HG02870 (cell line): ENCODE data around the gene PHF8.

Experiments used
- ATAC-seq: cut with Tn5 transposase; IDR thresholded peaks from one replicate; pipeline ENCODE4 v1.9.1; 2021; ENCODE audit warnings: mild to moderate bottlenecking, moderate library complexity; ENCODE audit not compliant: unreplicated experiment

Gene PHF8

DNA sequence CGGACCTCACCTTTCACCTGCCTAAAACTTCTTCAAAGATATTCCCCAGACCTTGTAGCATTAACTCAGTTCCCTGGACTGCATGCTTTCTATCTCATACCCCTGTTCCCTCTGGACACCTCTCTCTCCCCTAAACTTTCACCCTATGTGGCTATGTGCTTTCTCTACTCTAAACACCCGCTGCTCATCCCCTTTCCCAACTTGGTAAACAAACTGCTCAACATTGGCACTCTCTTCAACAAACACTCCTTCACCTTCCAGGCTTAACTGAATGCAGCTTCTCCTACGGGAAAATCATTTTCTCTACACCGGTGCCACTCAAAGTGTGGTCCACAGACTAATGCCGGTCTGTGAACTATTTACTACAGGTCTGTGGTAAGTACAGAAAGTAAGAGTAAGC is 19.9 kb downstream of the PHF8 start:
- no peak for ATAC-seq

- no peak for ATAC-seq
Observed at GRCh38 chrX:54012830-54013500, 31.3 kb downstream of the PHF8 start.

GRCh38 chrX:54007682-54008081 is 36.6 kb downstream of the PHF8 start:
- ATAC-seq: no peak

DNA sequence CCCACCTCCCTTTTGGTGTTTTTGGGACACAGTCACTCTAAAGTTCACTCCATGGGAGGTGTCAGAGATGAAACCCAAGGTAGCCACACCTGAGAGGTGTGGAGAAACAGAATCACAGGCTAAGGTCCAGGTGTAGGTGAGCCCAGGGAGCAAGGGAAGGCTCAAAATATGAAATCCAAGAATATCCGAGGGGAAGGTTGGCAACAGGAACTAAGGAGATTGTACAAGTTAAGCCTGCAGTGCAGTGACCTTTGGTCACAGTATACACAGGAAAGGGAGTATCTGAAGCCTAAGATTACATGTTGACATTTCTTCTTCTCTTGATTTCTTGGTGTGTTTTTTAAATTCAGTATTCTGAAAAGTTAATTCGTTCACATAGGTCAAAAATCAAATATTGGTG is 46.5 kb downstream of the PHF8 start:
- no peak for ATAC-seq

DNA sequence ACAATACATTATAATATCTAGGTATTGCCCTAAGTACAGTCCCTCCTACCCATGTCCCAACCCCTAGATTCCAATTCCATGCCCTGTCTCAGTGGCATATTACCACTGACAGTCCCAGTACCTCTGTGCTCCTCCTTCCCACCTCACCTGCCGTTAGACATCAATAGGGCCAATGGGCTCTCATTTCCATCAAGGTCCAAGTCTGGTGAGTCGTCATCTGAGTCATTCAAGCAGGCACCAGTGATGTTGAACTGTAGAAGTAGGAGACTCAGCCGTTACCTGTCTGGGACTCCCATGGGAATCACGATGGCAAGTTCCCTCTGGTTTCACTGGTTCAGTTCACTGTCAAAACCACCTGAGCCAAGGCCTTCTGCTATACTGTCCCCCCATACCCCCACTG is 51.7 kb downstream of the PHF8 start:
- no peak for ATAC-seq

DNA sequence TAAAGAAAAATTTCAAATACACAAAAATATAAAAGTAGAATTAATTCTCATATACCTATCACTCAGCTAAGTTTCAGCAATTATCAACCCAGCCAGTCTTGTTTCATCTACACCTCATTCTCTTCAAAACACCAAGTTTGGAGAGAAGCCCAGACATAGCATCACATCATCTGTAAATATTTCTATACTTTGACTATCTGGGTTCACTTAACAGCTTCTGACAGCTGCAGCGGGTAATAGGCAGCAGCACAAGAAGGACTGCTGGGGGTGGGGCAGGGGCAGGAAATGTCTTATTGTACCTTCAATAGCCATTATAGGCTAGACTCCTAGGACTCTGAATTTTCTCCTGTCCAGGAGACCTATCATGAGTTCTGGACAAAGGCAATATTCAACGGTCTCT is 54.1 kb downstream of the PHF8 start:
- no peak for ATAC-seq

DNA sequence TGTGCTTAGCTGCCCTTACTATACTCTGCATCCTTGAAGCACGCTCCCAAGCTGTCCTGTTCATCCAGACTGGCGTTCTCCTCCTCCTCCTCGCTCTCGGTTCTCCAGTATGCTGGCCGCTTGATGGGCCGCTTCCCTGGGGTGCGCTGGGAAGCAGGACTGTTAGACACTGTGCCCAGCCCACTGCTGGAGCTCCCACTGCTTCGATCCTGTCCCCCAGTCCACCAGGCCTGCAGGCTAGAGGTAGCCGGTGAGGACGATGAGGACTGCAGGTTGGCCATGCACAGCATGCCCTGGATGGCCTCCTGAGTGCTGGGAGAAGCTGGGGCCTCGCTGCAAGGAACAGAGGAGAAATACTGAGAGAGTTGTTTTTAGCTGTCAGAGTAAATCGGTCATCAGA is 59.4 kb downstream of the PHF8 start:
- no peak for ATAC-seq

DNA sequence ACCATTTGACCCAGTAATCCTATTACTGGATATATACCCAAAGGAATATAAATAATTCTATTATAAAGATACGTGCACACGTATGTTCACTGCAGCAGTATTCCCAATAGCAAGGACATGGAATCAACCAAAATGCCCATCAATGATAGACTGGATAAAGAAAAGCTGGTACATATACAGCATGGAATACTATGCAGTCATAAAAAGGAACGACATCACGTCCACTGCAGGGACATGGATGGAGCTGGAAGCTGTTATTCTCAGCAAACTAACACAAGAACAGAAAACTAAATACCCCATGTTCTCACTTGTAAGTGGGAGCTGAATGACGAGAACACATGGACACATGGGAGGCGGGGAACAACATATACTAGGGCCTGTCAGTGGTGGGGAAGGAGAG is 69.7 kb downstream of the PHF8 start:
- no peak for ATAC-seq

DNA sequence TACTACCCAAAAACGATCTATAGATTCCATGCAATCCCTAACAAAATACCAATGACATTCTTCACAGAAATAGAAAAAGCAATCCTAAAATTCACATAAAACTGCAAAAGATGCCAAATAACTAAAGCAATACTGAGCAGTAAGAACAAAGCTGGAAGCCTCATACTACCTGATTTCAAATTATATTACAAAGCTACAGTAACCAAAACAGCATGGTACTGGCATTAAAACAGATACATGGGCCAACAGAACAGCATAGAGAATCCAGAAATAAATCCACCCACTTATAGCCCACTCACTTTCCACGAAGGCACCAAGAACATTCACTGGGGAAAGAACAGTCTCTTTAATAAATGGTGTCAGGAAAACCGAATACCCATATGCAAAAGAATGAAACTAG is 74.7 kb downstream of the PHF8 start:
- no peak for ATAC-seq

- no peak for ATAC-seq
Observed at GRCh38 chrX:53950130-53950733, 94.0 kb downstream of the PHF8 start.

GRCh38 chrX:53940180-53940579 is 104.1 kb downstream of the PHF8 start:
- ATAC-seq: no peak

DNA sequence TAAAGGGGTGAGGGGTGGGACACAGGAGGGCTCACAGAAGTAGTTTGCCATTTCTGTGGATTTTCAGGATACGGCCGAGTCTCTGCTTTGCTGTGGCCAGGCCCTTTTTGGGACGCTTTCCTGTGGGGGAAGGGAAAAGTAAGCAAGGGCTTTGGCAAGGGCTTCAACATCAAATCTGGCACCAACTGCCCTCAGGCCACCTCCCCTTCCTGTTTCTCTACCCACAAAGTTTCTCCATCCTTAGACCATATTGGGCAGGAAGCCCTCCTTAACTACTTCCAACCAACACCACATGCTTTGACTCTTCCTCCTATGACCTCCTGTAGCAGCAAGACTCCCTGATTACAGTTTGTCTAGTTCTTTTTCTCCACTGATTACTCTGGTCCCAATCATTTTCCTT is 105.1 kb downstream of the PHF8 start:
- ATAC-seq: no peak

- ATAC-seq: no peak
Observed at GRCh38 chrX:53930515-53931380, 113.5 kb downstream of the PHF8 start.

GRCh38 chrX:53926030-53926429 is 118.2 kb downstream of the PHF8 start:
- no peak for ATAC-seq

- ATAC-seq: no peak
Observed at GRCh38 chrX:53918702-53919101, 125.6 kb downstream of the PHF8 start.

- ATAC-seq: no peak
Observed at GRCh38 chrX:53900623-53901022, 143.7 kb downstream of the PHF8 start.

DNA sequence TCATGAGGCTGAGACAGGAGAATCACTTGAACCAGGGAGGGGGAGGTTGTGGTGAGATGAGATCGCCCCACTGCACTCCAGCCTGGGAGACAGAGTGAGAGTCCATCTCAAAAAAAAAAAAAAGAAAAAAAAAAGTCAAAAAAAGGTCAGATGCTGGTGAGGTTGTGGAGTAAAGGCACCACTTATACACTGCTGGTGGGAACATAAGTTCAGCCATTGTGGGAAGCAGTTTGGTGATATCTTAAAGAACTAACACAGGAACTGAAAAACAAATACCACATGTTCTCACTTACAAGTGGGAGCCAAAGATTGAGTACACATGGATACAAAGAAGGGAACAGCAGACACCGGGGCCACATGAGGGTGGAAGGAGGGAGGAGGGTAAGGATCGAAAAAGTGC is 149.0 kb downstream of the PHF8 start:
- ATAC-seq: no peak
